Fibroblast of skin of right quadriceps (primary cell): ENCODE data around the gene TBC1D19.

ENCODE experiments used
- DNase-seq: peaks from one replicate; pipeline ENCODE4 v3.0.0-alpha.2; 2013

TBC1D19 gene

DNA sequence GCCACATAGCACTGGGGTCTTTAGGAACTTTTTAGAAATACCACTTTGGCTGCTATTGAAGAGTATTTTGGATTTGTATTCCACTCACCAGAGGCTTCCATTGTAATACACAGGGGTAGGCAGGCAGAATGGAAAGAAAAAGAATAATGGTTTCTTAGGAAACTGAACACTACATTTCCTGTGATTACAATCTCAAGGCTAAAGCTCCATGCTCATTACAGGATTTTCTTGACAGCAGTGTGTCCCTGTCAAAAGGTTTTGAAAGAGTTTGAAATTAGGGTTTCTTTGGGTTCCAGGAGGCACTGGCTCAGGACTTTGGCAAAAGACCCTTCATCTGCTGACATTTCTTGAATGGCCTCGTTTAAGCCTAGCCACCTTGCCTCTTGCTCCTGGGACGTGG is 201.9 kb downstream of the TBC1D19 start:
- DNase-seq, result no peak

DNA sequence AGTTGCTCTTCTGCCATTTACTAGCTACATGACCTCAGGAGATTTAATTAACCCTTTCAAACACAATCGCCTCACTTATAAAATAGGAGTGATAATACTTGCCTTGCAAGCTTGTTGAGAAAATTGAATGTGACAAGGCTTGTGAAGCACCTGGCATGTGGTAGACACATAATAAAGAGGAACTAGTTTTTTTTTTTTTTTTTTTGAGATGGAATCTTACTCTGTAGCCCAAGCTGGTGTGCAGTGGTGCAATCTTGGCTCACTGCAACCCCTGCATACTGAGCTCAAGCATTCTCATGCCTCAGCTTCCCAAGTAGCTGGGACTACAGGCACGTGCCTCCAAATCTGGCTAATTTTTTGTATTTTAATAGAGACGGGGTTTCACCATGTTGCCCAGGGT is 203.0 kb downstream of the TBC1D19 start:
- DNase-seq, result no peak

GRCh38 chr4:26787461-26788340 is 203.8 kb downstream of the TBC1D19 start:
- peak; percentile 63 for DNase-seq

- no peak for DNase-seq
Measured at GRCh38 chr4:26788341-26788733, 204.5 kb downstream of the TBC1D19 start.

- no peak for DNase-seq
Measured at GRCh38 chr4:26789208-26789607, 205.3 kb downstream of the TBC1D19 start.

GRCh38 chr4:26791346-26791745 is 207.5 kb downstream of the TBC1D19 start:
- DNase-seq, result no peak

DNA sequence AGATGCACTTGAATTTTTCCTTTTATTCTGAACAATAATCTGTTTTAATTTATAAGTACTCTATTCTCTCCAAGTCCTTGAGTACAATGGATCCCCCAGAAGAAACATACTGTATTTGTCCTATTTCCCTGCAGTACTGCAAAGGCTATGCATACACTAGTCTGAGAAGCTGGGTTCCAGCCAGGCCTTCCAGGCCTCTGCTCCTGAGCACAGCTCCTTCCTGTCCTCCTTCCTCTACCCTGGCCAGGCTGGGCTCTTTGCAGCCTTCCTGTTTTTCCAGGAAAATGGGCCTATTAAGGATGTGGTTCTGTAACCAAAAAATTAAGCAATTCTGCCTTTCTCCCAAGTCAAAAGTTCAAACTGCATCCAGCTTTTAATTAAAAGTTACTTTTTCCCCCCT is 208.8 kb downstream of the TBC1D19 start:
- no peak for DNase-seq

- DNase-seq, result no peak
Measured at GRCh38 chr4:26793735-26794134, 209.9 kb downstream of the TBC1D19 start.

- DNase-seq, result no peak
Measured at GRCh38 chr4:26796081-26796480, 212.2 kb downstream of the TBC1D19 start.

GRCh38 chr4:26802790-26803189 is 218.9 kb downstream of the TBC1D19 start:
- no peak for DNase-seq

GRCh38 chr4:26803211-26803861 is 219.5 kb downstream of the TBC1D19 start:
- DNase-seq, result no peak

- no peak for DNase-seq
Measured at GRCh38 chr4:26804451-26804850, 220.6 kb downstream of the TBC1D19 start.

DNA sequence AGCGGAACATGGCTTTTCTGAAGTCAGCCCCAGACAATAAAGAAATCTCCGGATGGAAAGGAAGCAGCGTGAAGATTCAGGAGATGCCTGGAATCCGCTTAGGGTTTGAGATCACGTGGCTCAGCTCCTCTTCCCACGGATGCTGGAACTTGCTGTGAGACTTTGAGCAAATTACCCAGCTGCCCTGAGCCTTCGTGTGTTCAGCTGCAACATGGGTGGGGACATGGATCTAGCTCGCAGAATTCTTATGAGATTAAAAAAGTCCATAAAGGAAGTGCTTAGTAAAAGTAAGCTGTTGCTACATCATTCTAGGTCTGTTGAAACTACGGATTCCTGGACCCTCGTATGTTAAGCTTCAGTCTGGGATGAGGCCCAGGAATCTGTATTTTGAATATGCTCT is 221.0 kb downstream of the TBC1D19 start:
- DNase-seq, result no peak
